Small intestine (tissue), 7 donors: ENCODE results near the gene HOXD12. TPM values are rescaled to one million over a fixed set of nuclear protein-coding genes. Genes with fewer than 3 reads are reported as not detected.

Source experiments
- DNase-seq, 2 donors: peaks; one replicate each; pipeline versions ENCODE4 v3.0.0 to v3.0.0-alpha.2; 2013
- FAIRE-seq: peaks from 2 replicates; lab custom pipeline; 2012; peaks lifted over from hg19 to GRCh38; lab: Jason Lieb, UNC
- H3K27ac ChIP-seq, 3 donors: one replicate each; pipeline ENCODE4 v1.5.1; 2013; ENCODE audit warnings: low read length in 2 of 3, mild to moderate bottlenecking in 2 of 3, control low read depth in 1 of 3, inconsistent platforms in 1 of 3, low read depth in 1 of 3, moderate library complexity in 1 of 3
- H3K27me3 ChIP-seq, 3 donors: one replicate each; pipeline ENCODE4 v1.6.1; 2013; ENCODE audit warnings: low read length in 3 of 3, inconsistent platforms in 1 of 3; ENCODE audit not compliant: control insufficient read depth in 3 of 3, insufficient read depth in 3 of 3
- H3K36me3 ChIP-seq, 3 donors: one replicate each; pipeline ENCODE4 v1.6.1; 2013; ENCODE audit warnings: low read length in 3 of 3, inconsistent platforms in 1 of 3, low read depth in 1 of 3, mild to moderate bottlenecking in 1 of 3, moderate library complexity in 1 of 3; ENCODE audit not compliant: control insufficient read depth in 3 of 3, insufficient read depth in 2 of 3
- H3K4me1 ChIP-seq, 3 donors: one replicate each; pipeline ENCODE4 v1.6.1; 2013; ENCODE audit warnings: low read length in 2 of 3, inconsistent platforms in 1 of 3, low read depth in 1 of 3, mild to moderate bottlenecking in 1 of 3, moderate library complexity in 1 of 3; ENCODE audit not compliant: control insufficient read depth in 3 of 3, insufficient read depth in 2 of 3
- H3K4me3 ChIP-seq, 3 donors: one replicate each; pipeline ENCODE4 v1.5.1; 2013; ENCODE audit warnings: low read length in 3 of 3, control low read depth in 1 of 3, inconsistent platforms in 1 of 3, low read depth in 1 of 3, mild to moderate bottlenecking in 1 of 3, moderate library complexity in 1 of 3
- H3K9me3 ChIP-seq, 2 donors: one replicate each; pipeline ENCODE4 v1.6.1; 2013; ENCODE audit warnings: low read depth in 1 of 2, low read length in 1 of 2; ENCODE audit not compliant: control insufficient read depth in 2 of 2, insufficient read depth in 1 of 2
- WGBS, 3 donors: extraction: QIAGEN DNeasy Blood & Tissue Kit; methylation state at CpG; one replicate each; pipeline ENCODE4 v1.1.7; 2013; 5-methylcytosine and 5-hydroxymethylcytosine counted together
- polyA plus RNA-seq, 4 donors: library from polyadenylated mRNA; stranded (reverse) in 3 of 4; unstranded in 1 of 4; fragments of 200-250 nt in 3 of 4; fragments of 120-200 nt in 1 of 4; gene quantifications; one replicate each; pipeline versions ENCODE4 v1.2.1 to v1.2.3, GENCODE V29; 2013
- donor health status: healthy with polysubstance abuse.
- donor health status: control.
- donor health status: control.
- donor health status: Bipolar disorder and iron deficiency.
- donor health status: healthy.

The HOXD12 gene
- polyA plus RNA-seq, 4 donors, result not detected

DNA sequence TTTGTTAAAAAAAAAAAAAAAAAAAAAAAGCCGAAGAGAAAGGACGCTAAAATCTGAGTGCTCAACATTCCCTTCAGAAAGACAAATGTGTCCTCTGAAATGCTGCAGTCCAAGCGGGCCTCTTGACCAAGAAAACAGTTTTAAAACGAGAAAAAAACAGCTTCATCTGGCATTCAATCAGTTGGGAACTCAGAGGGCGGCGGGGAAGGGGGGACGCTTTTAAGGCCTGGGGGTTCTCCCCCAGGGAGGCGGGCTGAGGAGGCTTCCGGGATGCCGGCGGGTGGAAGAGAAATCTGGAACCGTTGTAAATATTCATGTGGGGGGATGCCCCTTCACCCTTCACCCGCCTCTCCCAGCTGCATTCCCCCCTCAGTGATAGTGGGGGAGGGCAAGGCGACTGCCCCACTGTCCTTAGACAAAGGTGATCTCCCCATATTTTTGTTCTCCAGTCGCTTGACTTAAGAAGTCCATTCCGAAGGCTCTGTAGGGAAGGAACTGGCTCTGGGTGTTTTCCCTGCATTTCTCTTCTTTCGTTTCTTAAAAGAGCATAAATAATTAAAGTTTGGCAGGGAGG is 4.2 kb downstream of the HOXD12 start:
- Histone ChIP-seq H3K9me3 (peaks cover 0 to 6% of the 10 kb centered on the region in 2 donors), H3K4me3 (peak overlapping the region in 1 of 3 donors; percentile 32), H3K4me1 (no peaks in the 10 kb centered on the region), H3K27me3 (peaks cover 16 to 91% (median 74%) of the 10 kb centered on the region in 3 donors), H3K27ac (peak overlapping the region in 1 of 3 donors; percentile 42), H3K36me3 (no peaks in the 10 kb centered on the region)
- WGBS, 3 donors, result 6 to 12% (median 9%) methylated on average over 17 of the region's 17 CpGs
- FAIRE-seq, result no peak
- no peak for DNase-seq

DNA sequence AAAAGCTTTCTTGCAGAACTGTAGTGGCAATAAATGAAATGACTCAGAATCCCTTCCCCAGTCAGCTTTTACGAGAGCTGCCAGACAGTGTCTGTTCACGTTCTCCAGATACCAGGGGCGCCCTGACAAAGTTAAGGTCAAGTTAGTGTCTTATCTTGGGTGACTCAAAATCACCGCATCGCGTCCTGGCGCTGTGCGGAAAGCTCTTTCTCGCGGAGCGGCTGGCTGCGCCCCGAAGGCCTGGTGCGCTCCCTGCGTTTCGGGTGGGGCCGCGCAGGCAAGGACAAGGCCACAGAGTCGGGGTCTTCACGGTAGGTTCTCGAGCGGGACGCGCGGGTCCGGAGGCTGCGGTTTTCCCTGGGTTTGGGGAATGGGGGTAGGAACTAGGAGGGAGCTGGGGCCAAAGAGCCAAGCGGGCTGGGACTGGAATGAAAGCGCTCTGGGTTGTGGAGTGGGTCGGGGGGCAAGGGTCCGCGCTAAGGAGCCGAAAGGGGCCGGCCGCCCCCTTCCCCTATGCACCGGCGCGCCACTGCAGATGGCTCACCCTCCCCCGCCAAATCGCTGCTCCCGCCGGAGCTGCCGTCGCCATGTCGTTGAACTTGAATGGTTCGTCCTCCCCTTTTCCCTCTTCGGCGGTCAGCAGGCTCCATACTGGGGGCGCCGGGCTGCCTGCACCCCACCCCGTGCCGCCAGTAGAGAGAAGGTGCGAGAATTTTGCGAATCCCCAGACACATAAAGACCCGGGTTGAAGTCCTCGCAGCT is 4.9 kb downstream of the HOXD12 start:
- peaks cover 16 to 91% (median 72%) of the 10 kb centered on the region in 3 donors for H3K27me3 ChIP-seq
- FAIRE-seq, result no peak
- H3K4me1 ChIP-seq, result no peaks in the 10 kb centered on the region
- peaks cover 0 to 6% of the 10 kb centered on the region in 2 donors for H3K9me3 ChIP-seq
- WGBS, 3 donors, result 4 to 14% (median 5%) methylated on average over 44 to 56 of the region's 56 CpGs
- peak overlapping the region in 2 of 3 donors; percentile 24 to 32 for H3K4me3 ChIP-seq
- H3K27ac ChIP-seq, result peak overlapping the region in 1 of 3 donors; percentile 63
- DNase-seq, result no peak
- no peaks in the 10 kb centered on the region for H3K36me3 ChIP-seq

DNA sequence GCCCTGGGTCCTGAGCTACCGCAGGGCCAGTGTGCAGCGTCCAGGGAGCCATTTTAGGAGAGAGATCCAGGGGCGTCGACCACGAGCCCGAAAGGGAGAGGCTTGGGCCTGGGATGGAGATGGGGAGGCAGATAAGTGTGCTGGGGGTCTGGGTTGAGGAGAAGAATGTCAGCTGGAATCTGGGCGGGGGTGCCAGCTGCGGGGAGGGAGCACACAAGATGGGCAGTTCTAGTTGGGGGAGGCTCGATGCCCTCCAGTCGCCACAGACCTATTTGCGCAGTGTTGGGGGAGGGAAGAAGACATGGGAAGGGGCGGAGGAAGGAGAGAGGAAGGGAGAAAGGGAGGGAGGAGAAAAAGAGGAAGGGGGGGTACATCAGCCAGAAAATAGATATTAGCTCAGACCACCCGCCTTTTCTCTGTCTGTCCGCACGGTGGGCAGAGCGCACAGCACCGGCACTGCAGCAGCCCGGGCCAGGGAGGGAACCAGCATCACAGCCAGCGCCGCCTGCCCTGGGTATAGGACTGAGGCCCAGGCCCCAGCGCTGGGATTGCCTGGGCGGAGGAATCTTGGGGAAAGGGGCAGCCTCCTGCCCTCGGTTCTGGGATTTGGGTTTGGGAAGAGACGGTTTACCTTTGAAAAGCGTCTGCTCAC is 5.6 kb downstream of the HOXD12 start:
- peaks cover 11 to 91% (median 72%) of the 10 kb centered on the region in 3 donors for H3K27me3 ChIP-seq
- H3K27ac ChIP-seq, result peak overlapping the region in 1 of 3 donors; percentile 63
- no peaks in the 10 kb centered on the region for H3K36me3 ChIP-seq
- FAIRE-seq, result no peak
- peaks cover 0 to 6% of the 10 kb centered on the region in 2 donors for H3K9me3 ChIP-seq
- peak overlapping the region in 1 of 3 donors; percentile 32 for H3K4me3 ChIP-seq
- 6 to 11% (median 11%) methylated on average over 23 to 25 of the region's 25 CpGs for WGBS, 3 donors
- DNase-seq, result no peak
- H3K4me1 ChIP-seq, result no peaks in the 10 kb centered on the region

DNA sequence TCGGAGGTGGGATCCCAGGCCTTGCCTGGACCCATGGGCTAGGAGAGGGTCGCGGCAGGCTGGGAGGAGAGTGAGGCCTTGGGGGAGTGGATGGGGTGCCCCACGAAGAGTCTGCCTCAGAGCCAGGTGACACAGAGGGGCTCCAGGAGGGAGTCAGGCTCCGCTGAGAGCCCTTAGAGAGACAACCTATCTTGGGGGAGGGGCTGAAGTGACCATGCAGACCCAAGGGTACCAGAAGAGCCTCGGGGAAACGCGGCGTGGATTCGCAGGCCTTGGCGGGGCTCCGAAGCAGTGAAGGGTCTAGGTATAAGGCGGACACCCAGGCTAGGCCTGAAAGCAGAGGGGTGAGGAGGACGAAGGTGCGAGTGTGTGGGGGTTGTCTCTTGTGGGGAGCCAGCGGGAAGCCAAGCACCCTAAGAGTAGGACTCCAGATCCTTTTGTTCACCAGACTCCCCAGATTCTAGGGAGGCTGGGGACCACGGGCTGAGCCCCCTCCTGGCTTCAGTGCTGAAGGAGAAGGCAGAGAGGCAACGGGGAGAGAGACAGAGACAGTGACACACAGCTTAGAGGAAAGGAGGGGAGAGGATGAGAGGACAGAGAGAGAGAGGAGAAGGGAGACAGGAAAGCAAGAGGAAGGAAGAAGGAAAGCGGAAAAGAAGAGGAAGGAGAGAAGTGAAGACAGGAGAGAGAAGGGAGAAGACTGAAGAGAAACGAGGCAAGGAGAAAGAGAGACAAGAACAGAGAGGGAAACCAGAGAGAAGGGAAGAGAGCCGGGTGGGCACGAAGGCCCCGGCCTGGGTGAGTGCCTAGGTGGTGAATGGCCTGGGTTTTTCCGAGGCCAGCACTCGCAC is 6.4 kb downstream of the HOXD12 start:
- Histone ChIP-seq H3K4me1 (no peaks in the 10 kb centered on the region), H3K27ac (peak overlapping the region in 1 of 3 donors; percentile 63), H3K4me3 (peak overlapping the region in 1 of 3 donors; percentile 32), H3K9me3 (peaks cover 0 to 6% of the 10 kb centered on the region in 2 donors), H3K36me3 (no peaks in the 10 kb centered on the region), H3K27me3 (peaks cover 9 to 91% (median 65%) of the 10 kb centered on the region in 3 donors)
- 6 to 17% (median 8%) methylated on average over 25 of the region's 25 CpGs for WGBS, 3 donors
- no peak for FAIRE-seq
- no peak for DNase-seq

DNA sequence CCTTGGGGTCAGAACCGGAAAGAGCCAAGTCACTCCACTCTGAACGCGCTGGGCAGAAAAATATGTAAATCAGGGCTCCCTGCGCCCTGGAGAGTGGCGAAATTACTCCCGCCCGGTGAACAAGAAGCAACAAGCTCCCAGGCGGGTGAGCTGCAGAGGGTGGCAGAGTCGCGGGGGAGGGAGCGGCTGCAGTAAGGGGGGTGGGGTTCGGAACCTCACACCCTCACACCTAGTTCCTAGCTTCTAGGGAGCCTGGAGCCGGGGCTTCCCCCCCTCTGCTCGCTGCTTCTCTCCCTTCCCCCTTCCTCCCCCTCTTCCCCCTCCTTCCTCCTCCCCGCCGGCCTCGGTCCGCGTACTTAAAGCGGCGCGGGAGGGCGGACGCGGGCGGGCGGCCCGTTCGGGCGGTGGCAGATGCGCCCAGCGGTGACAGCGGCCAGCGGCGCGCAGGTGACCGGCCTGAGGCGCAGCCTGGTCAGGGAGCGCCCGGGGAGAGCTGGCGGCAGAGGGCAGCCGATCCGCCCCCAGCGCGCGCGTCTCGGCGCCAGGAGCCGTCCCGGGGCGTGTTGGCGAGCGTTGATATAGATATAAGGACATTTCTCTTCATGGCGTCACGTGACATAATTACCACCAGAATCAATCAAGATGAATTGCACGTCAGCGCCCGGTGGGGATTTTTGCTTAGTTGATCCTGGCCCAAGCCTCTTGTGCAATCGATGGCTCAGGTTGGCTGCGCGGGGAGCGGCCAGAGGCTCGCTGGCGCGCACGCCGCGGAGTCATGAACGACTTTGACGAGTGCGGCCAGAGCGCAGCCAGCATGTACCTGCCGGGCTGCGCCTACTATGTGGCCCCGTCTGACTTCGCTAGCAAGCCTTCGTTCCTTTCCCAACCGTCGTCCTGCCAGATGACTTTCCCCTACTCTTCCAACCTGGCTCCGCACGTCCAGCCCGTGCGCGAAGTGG is 7.3 kb downstream of the HOXD12 start, which contains the start of gene HOXD11:
TSS of gene HOXD11 (plus strand) at position 700 of the 959 bp plus-strand sequence. CDS start at position 776, 76 bp downstream.
- 3 to 8% (median 4%) methylated on average over 75 to 85 of the region's 85 CpGs for WGBS, 3 donors
- peak within 1 kb of the TSS in 1 of 3 donors; percentile 63 for H3K27ac ChIP-seq
- FAIRE-seq (no peak), DNase-seq (peak; percentile 32 to 47)
- no peaks in the 10 kb centered on the region for H3K36me3 ChIP-seq
- H3K27me3 ChIP-seq, result peaks cover 9 to 91% (median 58%) of the 10 kb centered on the region in 3 donors
- H3K4me1 ChIP-seq, result no peaks in the 10 kb centered on the region
- H3K9me3 ChIP-seq, result peaks cover 0 to 6% of the 10 kb centered on the region in 2 donors
- peak within 1 kb of the TSS; percentile 20 to 35 (median 27) for H3K4me3 ChIP-seq

DNA sequence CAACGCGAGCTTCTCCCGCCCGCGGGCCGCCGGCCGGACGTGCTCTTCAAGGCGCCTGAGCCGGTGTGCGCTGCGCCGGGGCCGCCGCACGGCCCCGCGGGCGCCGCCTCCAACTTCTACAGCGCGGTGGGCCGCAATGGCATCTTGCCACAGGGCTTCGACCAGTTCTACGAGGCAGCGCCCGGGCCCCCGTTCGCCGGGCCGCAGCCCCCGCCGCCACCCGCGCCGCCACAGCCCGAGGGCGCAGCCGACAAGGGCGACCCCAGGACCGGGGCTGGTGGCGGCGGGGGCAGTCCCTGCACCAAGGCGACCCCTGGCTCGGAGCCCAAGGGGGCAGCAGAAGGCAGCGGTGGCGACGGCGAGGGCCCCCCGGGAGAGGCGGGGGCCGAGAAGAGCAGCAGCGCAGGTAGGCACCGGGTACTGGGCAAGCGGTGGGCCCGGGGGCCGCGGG is 8.2 kb downstream of the HOXD12 start:
- H3K4me3 ChIP-seq, result peak overlapping the region in 2 of 3 donors; percentile 20 to 27
- WGBS, 3 donors, result 4 to 8% (median 7%) methylated on average over 23 to 59 of the region's 59 CpGs
- H3K9me3 ChIP-seq, result peaks cover 0 to 4% of the 10 kb centered on the region in 2 donors
- no peaks in the 10 kb centered on the region for H3K36me3 ChIP-seq
- H3K27ac ChIP-seq, result no peak overlapping the region
- peaks cover 16 to 91% (median 60%) of the 10 kb centered on the region in 3 donors for H3K27me3 ChIP-seq
- H3K4me1 ChIP-seq, result no peaks in the 10 kb centered on the region
- FAIRE-seq (no peak), DNase-seq (no peak)
